HG02642 (cell line): ENCODE data around the gene SEC16B.
"Not testable (repeated sequence)": the region's sequence is repeated elsewhere in the genome, so short reads cannot be mapped to it uniquely, and the experiment has no call there.

Experiments
- ATAC-seq: cut with Tn5 transposase; IDR thresholded peaks from one replicate; pipeline ENCODE4 v1.9.1; 2021; ENCODE audit warnings: mild to moderate bottlenecking; ENCODE audit not compliant: unreplicated experiment, poor library complexity

The SEC16B gene, protein sequence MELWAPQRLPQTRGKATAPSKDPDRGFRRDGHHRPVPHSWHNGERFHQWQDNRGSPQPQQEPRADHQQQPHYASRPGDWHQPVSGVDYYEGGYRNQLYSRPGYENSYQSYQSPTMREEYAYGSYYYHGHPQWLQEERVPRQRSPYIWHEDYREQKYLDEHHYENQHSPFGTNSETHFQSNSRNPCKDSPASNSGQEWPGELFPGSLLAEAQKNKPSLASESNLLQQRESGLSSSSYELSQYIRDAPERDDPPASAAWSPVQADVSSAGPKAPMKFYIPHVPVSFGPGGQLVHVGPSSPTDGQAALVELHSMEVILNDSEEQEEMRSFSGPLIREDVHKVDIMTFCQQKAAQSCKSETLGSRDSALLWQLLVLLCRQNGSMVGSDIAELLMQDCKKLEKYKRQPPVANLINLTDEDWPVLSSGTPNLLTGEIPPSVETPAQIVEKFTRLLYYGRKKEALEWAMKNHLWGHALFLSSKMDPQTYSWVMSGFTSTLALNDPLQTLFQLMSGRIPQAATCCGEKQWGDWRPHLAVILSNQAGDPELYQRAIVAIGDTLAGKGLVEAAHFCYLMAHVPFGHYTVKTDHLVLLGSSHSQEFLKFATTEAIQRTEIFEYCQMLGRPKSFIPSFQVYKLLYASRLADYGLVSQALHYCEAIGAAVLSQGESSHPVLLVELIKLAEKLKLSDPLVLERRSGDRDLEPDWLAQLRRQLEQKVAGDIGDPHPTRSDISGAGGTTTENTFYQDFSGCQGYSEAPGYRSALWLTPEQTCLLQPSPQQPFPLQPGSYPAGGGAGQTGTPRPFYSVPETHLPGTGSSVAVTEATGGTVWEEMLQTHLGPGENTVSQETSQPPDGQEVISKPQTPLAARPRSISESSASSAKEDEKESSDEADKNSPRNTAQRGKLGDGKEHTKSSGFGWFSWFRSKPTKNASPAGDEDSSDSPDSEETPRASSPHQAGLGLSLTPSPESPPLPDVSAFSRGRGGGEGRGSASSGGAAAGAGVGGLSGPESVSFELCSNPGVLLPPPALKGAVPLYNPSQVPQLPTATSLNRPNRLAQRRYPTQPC

DNA sequence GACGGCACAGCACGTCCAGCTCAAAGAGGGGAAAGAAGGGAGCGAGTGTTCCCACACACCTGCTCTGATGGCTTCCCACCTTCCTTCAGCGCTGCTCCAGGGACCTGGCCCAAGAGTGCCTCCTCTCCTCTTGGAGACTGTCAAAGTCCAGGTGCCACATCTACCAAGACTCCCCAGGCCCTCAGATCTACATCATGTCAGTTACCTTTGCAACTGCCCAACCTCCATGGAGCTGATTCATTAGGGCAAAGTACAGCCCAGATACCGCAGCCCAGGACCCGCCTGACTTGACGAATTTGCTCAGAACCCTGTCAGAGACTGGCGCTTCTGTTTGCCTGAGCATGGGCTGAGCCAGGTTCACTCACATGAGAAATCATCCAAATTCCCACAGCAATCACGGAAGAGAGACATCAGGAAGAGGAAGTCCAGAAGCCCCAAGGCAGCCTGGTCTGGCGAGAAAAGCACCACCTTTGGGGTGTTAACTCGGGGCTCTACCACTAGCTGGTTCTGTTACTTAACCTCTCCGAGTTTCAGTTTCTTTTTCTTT, at the start of gene SEC16B:
SEC16B (minus strand) TSS at position 234 of the 547 bp plus-strand sequence. CDS start 2,077 bp downstream, outside the sequence.
- no peak for ATAC-seq

DNA sequence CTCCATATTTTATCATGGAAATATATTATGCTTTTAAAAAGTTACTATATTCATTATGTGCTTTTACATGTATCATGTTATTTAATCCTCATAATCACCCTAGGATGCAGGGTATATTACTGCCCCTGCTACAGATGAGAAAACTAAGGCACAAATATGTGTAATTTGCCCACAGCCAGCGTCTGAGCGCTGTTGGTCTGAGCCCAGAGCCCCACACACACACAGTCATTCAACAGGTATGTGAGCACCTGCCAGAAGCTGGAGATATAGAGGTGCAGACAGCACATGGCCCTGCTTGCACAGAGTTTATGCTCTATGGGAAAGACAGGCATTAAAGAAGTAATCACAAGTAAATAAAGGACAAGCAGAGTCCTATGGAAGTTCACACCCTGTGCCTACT, 49.8 kb upstream of the SEC16B start:
- ATAC-seq, result no peak

DNA sequence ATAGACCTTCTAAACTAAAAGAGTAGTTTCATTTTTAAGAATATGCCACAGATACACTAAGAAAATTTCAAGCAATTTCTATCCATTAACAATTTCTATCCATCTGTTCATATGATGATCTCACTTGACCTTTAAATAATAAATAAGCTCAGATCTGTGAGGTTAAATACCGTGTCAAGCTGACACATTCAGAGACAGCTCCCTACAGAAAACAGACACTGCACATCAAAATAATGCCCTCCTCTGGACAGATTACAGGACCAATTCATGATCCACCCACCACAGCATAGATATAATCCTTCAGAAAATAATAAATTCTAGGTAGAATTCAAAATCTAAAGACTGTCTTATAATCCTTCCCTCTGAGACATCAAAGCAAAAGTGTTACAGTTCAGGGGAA, 49.4 kb upstream of the SEC16B start:
- ATAC-seq, result no peak

DNA sequence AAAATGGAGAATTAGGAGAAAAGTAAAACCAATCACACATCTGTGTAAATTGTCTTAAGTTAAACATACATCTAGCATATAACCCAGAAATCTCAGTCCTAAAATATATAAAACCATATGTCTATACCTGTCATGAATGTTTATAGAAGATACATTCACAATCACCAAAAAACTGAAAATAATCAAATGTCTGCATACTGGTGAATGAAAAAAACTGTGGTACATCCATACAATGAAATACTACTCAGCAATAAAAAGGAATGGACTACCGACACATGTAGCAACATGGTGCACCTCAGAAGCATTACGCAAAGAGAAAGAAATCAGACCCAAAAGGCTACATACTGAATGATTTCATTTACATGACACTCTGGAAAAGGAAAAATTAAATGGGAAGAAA, 47.7 kb upstream of the SEC16B start:
- ATAC-seq, result no peak

DNA sequence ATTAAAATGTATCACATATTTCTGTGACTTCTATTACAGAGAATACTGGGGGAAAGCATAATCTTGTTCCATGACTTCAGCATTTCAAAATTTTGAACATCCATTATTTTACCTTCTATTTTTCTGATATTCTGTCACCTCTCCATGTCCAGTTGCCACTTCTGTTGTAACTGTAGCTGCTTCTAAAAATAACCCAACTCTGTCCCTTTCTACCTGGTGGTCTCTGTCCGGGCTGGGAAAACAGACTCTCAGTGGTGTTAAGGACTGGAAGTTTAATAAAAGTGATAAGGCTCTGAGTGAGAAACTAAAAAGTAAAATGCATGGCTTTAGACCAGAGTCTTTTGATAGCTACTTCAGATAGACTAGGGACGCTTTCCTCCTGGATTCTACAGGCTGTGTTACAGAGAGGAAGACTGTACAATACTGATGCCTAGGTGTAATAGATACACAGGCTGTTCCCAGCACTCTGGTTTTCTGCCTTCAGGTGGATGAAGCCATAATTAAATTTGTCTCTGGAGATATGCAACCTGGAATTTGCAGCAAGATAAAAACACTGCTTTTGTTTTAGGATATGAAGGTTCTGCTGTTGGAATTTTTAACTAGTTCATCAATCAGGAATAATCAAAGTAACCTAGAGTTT, 42.1 kb upstream of the SEC16B start:
- no peak for ATAC-seq

GRCh38 chr1:178011465-178011828, 41.6 kb upstream of the SEC16B start:
- ATAC-seq, result no peak

DNA sequence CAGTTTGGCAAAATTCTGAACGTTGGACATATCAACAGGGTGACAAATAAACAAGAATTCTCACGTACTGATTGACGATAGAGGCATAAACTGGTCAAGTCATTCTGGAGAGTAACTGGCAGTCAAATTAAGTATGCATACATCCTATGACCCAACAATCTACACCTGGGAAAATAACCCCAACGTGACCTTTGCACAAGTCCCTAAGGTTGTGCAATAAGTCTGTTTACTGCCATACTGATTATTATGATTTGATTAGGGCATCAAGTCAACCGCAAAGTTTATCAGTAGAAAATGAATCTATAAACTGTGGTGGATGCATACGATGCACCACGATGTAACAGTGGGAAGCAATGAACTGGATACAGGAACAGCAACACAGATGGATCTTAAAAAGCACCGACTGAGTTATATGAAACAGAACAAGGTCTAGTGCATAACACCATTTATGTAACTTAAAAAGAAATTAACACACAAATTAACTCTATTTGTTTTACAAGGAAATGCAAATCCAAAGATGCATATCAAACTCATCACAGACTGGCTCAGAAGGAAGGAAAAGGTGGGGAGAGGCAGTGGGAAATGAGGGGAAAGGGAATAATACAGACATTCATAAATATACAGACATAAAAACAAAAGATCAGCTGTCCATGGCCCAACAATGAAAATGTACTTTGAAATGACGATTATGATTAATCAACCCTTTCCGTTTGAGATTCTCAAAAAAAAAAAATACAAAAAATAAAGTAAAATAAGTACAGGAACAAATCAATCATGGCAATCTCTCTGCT, 41.0 kb upstream of the SEC16B start:
- no peak for ATAC-seq

DNA sequence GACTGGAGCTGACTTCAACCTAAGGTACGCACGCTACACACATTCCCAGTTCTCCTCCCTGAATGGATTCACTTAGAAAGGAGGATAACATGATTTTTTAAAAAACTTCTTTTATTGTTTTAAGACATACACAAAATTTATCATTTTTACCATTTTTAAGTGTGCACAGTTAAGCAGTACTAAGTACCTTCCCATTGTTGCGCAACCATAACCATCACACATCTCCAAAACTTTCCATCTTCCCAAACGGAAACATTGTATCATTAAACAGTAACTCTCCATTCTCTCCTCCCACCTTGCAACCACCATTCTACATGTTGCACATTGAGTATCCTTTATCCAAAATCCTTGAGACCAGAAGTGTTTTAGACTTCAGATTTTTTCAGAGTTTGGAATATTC, 36.2 kb upstream of the SEC16B start:
- ATAC-seq, result no peak

DNA sequence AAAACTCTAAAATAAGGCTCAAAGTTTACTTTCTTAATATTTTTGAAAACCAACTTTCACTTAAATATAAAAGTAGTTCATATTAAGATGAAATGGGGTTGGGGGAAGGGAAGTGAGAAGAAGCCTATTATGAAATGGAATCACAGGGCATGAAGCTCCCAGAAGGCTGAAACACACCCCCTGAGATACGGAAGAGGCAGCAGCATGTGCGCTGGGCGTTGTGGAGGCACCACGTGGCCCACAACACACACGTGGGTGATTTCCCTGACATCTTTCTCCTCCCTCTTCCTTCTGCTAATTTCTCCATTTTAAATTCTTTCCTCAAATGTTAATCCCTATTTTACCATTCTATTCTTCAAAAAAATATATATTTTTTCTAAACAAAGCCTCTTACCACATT, 35.6 kb upstream of the SEC16B start:
- no peak for ATAC-seq

DNA sequence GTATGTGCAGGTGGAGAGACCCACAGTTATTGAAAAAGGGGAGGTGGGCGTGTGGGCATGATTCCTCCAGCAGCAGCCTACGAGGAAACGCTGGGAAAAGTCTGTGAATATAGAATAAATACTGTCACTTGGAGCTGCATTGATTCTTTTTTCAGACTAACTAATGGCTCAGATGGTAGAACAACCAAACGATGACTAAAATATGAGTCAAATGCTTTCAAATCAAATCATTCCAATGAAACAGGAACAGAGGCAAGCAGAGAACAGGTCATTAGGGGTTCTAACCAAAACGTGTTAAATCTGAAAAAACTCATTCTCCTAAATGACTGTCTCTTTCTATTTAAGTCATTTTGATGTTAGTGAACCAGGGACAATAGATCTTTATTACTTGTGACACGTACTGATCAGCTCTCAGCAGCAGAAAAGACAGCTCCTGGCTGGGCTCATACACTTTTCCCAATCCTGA, 35.1 kb upstream of the SEC16B start:
- peak; percentile 44 for ATAC-seq

DNA sequence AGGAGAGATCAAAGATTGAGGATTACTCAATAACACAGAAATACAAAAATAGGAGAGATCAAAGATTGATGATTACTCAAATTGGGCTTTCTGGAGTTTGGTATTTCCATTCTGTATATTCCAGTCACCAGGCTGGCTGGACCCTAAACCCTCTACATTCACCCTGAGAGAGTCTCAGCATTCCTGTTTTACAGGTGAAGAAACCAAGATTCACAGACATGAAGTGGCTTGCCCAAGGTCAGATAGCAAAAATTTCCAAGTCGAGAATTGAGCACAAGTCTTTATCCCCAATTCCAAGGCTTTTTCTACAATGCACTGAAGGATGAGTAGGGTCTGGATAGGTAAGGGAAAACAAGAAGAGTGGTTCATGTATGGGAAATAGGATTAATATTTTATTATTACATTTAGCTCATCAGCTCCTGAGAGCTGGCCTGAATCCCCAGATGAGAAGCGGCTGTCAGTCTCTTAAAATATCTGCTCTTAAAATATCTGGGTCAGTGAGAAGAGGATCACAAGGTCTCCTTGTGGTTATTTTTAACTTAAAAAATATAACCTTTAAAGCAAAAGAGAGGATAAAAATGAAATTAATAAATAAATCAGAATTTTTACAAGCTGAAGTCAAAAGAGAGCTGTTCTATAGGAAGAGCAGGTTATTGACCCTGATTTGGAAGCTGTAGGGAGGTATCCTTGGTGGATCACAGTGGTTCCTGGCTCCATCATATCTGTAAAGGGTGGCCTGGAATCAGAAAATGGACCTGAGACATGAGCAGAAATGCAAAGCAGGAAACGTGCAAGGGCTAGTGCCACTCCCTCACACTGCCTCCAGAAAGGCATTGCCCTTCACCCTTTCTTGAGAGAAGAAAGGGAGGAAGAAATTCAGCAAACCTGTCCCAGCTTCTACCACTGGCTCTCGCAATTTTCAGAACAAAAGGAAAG, 29.1 kb upstream of the SEC16B start:
- no peak for ATAC-seq

GRCh38 chr1:177996957-177997356, 27.1 kb upstream of the SEC16B start:
- ATAC-seq, result no peak

GRCh38 chr1:177995369-177995768, 25.5 kb upstream of the SEC16B start:
- ATAC-seq, result no peak

DNA sequence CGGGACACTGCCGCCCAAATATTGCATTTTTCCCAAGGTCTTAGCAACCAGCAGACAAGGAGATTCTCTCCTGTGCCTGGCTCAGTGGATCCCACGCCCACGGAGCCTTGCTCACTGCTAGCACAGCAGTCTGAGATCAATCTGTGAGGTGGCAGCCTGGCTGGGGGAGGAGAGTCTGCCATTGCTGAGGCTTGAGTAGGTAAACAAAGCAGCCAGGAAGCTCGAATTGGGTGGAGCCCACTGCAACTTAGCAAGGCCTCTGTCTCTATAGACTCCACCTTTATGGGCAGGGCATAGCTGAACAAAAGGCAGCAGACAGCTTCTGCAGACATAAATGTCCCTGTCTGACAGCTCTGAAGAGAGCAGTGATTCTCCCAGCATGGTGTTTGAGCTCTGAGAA, 16.4 kb upstream of the SEC16B start:
- ATAC-seq, result not testable (repeated sequence)

DNA sequence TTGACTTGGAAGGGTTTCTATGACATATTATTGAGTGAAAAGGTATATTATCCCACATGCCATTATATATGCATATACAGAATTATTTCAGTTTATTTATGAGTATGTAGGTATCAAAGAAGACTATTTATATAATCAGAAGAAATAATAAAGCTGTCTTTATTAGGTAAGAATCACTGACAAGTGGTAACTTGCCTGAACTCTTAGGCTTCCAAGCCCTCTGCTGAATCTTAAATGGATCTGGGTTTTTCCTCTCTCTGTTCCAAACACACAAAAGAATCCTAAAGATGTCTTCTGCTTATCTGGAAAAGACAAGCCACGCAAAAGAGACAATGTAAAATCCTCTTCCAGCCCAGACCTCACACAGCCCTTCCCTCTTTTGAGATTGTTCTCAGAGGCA, 14.9 kb upstream of the SEC16B start:
- no peak for ATAC-seq

DNA sequence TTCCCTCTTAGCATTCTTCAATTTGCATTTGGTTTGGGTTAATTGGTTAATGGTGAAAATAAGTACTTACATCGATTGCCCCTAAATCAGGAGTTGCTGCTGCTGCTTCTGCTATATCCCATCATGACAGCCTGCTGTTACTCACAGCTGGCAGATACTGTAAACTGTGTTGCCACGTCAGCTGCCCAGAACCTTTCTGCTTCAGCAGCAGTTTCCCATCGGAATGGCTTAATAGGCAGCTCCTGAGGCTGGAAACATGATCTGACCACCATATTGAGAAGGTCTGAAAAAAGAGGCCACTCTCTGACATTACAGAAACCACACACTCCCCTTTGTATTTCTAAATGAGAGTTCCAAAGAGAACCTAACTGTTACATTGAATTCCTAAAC, 14.3 kb upstream of the SEC16B start:
- ATAC-seq, result no peak

DNA sequence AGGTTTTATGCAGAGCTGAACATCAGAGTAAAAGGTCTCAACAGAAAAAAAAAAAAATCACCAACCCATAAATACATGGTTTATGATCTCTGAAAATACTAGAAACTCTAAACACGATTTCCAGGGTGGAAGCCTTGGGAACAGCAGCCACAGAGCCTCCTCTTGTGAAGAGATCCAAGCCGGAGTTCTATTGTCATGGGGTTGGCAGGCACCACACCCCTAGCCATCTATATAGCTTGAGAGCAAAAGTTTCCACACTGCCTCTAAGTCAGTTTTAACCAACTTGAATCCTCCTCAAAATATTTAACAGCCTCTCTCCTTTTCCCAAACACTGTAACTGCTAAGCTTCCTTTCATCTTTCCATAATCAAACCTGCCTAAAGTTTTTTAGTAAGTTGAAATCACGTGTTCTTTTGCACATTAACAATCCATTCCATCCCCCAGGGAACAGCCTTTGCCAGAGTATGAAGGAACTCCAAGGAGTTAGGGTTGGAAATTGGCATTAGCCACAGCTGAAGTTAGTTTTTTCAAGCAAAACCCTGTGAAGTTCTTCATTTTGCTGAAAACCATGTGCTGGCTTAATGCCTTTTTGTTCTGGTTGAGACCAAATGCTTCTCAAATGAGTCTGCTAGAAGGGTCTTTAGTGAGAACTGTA, 13.8 kb upstream of the SEC16B start:
- no peak for ATAC-seq

- no peak for ATAC-seq
These were observed 13.2 kb upstream of the SEC16B start for GRCh38 chr1:177983077-177983476.
